Stimulated activated CD4-positive, alpha-beta T cell treated with anti-CD3 and anti-CD28 coated beads, Interleukin-4, amount 100 ng/mL, for 1 hour (primary cell): Measurements from ENCODE around the gene FAAP20.

Experiments
- DNase-seq: peaks from one replicate; pipeline ENCODE4 v3.0.0-alpha.2; 2020

The FAAP20 gene

GRCh38 chr1:2210084-2210653 is 15.6 kb upstream of the FAAP20 start:
- no peak for DNase-seq

- DNase-seq, result no peak
Observed at GRCh38 chr1:2209400-2210083, 15.0 kb upstream of the FAAP20 start.

- DNase-seq, result no peak
Observed at GRCh38 chr1:2208309-2209239, 14.0 kb upstream of the FAAP20 start.

DNA sequence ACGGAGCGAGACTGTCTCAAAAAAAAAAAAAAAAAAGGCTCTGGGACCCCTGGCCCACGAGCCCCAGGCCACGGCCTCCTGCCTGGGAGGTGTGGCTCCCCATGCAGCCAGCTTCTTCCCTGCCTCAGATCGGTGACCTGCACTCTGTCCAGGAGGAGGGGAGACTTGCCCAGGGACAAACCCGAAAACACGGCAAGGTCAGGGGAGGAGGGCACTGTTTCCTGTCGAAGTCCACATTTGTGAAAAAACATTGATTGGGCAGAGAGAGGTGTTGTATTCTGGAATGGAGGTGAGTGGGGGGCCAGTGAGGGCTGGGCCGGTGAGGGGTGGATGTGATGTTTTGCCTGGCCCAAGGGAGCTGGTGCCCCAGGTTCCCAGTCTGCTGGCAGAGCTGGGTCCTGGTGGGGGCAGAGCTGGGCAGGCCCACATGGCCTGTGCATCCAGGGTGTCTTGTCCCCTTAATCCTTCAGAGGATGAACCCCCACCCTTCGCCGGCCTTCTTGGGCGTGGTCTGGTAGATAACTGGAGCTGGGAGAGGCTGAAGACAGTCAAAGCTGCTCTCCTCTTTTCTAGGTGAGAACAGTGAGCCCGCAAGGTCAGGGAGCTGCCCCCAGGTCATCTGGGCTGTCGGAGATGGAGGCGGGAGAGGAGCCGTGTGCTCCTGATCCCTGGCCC is 12.4 kb upstream of the FAAP20 start:
- no peak for DNase-seq

GRCh38 chr1:2205191-2205952 is 10.8 kb upstream of the FAAP20 start:
- no peak for DNase-seq

GRCh38 chr1:2204415-2205190 is 10.0 kb upstream of the FAAP20 start:
- DNase-seq, result peak; percentile 90

DNA sequence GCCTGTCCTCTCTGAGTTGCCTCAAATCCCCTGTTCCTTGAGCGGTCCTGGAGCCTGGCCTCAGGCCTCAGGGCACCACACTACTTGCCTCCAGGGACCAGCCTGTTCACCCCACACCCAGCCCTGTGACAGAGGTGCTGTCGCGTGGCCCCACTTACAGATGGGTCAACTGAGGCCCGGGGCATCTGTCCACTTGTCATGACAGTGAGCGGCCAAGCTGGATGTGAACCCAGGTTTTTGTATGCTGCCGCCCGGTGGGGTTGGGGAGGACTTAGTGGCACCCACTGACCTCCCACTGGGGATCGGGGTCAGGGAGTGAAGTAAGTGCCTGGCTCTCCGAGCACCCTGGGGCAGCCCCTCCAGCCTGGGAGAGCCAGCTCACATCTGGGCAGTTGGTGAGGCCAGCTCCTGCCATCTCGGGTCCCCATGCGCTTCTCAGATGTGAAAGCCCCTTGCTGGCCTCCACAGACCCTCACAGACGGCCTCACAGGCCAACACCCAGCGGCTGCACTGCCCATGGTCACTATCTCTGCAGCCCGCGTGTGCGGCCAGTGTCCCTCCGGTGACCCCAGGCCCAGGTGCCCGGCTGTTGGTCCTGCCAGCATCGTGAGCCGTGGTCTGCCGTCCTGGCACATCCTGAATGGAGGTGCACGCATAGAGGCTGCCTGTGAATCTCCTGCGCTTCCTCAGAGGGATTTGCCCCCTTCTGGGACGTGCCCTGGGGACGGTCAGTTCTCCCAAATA is 9.3 kb upstream of the FAAP20 start:
- no peak for DNase-seq

- DNase-seq, result no peak
Observed at GRCh38 chr1:2202843-2203601, 8.4 kb upstream of the FAAP20 start.

- DNase-seq, result no peak
Observed at GRCh38 chr1:2202008-2202575, 7.5 kb upstream of the FAAP20 start.

DNA sequence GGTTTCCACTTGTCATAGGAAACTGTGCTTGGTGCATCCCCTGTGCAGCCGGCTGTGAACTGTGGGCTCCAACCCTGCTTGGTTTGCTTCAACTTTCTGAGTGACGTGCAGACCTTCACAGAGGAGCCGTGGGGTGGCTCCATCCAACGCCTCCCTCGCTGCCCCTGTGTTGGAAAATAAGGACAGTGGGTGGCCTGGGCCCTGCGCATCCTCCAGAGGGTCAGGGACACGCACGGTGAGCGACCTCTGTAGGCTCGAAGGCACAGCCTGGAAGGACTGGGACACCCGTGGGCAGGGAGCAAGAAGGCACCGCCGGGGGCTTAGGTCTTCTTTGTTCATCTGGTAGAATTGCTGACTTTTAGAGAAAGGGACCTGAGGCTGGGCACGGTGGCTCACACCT is 6.5 kb upstream of the FAAP20 start:
- DNase-seq, result no peak

DNA sequence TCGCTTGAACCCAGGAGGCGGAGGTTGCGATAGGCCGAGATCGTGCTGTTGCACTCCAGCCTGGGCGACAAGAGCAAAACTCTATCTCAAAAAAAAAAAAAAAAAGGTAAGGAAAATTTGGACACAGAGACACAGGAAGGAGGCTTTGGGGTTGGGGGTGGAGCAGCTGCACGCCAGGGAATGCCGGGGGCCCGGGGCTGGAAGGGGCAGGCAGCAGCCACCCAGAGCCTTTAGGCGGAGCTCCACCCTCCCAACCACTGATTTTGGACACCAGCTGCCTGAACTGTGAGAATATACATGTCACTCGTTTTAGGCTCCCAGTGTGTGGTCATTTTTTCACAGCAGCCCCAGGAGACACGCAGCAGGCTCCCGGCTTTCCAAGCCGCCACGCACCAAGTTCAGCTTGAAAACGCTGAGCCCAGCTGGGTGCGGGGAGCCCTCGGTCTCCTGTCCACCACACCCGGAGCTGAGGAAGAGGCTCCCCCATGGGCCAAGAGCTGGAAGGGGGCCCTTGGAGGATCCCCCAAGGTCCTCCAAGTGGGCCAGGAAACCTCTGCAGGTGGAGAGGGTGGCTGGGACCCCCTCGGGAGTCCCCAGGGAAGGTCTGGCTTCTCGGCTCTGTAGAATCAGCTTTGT is 5.9 kb upstream of the FAAP20 start:
- no peak for DNase-seq

- DNase-seq, result peak; percentile 75
Observed at GRCh38 chr1:2199042-2199810, 4.7 kb upstream of the FAAP20 start.

- DNase-seq, result no peak
Observed at GRCh38 chr1:2198571-2198970, 4.0 kb upstream of the FAAP20 start.

- no peak for DNase-seq
Observed at GRCh38 chr1:2197707-2198165, 3.2 kb upstream of the FAAP20 start.

GRCh38 chr1:2196901-2197638 is 2.5 kb upstream of the FAAP20 start:
- no peak for DNase-seq

DNA sequence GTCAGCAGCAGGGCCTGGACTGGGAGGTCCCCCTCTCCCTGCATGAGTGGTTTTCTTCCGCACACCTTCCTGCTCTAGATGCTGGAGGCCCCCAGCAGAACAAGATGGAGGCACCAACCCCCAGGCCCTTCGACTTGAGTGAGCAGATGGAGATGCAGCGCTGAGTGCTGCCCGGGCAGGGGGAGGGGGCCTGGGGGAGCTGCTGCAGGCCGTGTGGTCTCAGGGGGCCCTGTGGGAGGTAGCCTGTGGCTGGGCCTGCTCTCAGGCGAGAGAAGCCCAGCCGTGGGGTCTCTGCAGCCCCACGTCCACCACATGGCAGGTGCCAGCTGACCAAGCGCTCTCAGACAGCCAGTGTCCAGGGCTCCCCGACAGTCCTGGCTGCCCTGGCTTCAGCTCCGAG is 1.2 kb upstream of the FAAP20 start:
- no peak for DNase-seq

- DNase-seq, result peak; percentile 83
Observed at GRCh38 chr1:2194898-2195673, 514 bp upstream of the FAAP20 start.
